Kidney (tissue), 14 donors: ENCODE measurements around the gene PARP12. TPM values are rescaled to one million over a fixed set of nuclear protein-coding genes. Genes with fewer than 3 reads are reported as not detected.

ENCODE experiments used
- DNase-seq, 5 donors: peaks; one replicate each; pipeline ENCODE4 v3.0.0-alpha.2; 2013 to 2020
- FAIRE-seq: peaks from 2 replicates; lab custom pipeline; 2012; peaks lifted over from hg19 to GRCh38; lab: Jason Lieb, UNC
- H3K27ac ChIP-seq, 2 donors: one replicate each; pipeline ENCODE4 v1.7.0; 2013; ENCODE audit warnings: low read depth in 2 of 2, low read length in 2 of 2, inconsistent platforms in 1 of 2
- H3K27me3 ChIP-seq: one replicate; pipeline ENCODE4 v1.7.1; 2013; ENCODE audit warnings: low read length, inconsistent platforms; ENCODE audit not compliant: control insufficient read depth, insufficient read depth
- H3K36me3 ChIP-seq, 3 donors: one replicate each; pipeline versions ENCODE4 v1.7.0 to v1.7.1; 2013; ENCODE audit warnings: low read length in 3 of 3, control low read depth in 1 of 3, inconsistent platforms in 1 of 3; ENCODE audit not compliant: insufficient read depth in 3 of 3, control insufficient read depth in 2 of 3
- H3K4me1 ChIP-seq, 3 donors: one replicate each; pipeline versions ENCODE4 v1.7.0 to v1.7.1; 2013; ENCODE audit warnings: low read length in 3 of 3, inconsistent platforms in 1 of 3, low read depth in 1 of 3; ENCODE audit not compliant: control insufficient read depth in 2 of 3, insufficient read depth in 2 of 3
- H3K4me3 ChIP-seq, 3 donors: one replicate each; pipeline versions ENCODE4 v1.7.0 to v1.8.1; 2013; ENCODE audit warnings: low read length in 3 of 3, control low read depth in 1 of 3, inconsistent platforms in 1 of 3
- H3K9ac ChIP-seq, 3 donors: one replicate each; pipeline versions ENCODE4 v1.7.0 to v1.7.1; 2013; ENCODE audit warnings: low read length in 3 of 3, control low read depth in 1 of 3, inconsistent platforms in 1 of 3
- H3K9me3 ChIP-seq, 3 donors: one replicate each; pipeline versions ENCODE4 v1.7.0 to v1.7.1; 2013; ENCODE audit warnings: low read length in 3 of 3, control low read depth in 1 of 3, inconsistent platforms in 1 of 3; ENCODE audit not compliant: control insufficient read depth in 2 of 3, insufficient read depth in 1 of 3
- intact Hi-C: fragments of 100-400 bp; cut with DNase I; formaldehyde crosslinking; loops from one replicate; pipeline ENCODE4 v1.11.1; 2022
- polyA plus RNA-seq: library from polyadenylated mRNA; stranded (reverse); fragments of 350-450 nt; fragmentation: Illumina TruSeq; extraction: RNeasy Lipid Tissue Mini Kit (QIAGEN cat#74804); gene quantifications from one replicate; pipeline ENCODE4 v1.2.3, GENCODE V29; 2014; ENCODE audit warnings: low read depth, low replicate concordance; ENCODE audit not compliant: insufficient read depth
- total RNA-seq: library from RNA; stranded (reverse); fragmentation: NEBNext Ultra II Directional; extraction: Animal tissue kit (Norgen Biotek cat#: 25700); gene quantifications from one replicate; pipeline ENCODE4 v1.2.1, GENCODE V29; 2021
- TF ChIP-seq, protein P1 (sequence below): IDR thresholded peaks from 3 replicates; pipeline ENCODE4 v1.5.1; 2012; ENCODE audit warnings: mild to moderate bottlenecking, moderate library complexity, borderline replicate concordance; ENCODE audit not compliant: insufficient read depth; ENCODE audit errors: extremely low read depth
- donor health status: control.
- donor health status: control.
- donor health status: control.
- donor health status: control.
- donor health status: control.
- donor health status: DM: yes; HTN: yes; CAD: no.
- donor health status: Normal renal cell carcinoma (clear cell type).

Gene PARP12
- total and polyA plus RNA-seq, 2 donors from 2014 or later, result 15.2 to 40.2 TPM

DNA sequence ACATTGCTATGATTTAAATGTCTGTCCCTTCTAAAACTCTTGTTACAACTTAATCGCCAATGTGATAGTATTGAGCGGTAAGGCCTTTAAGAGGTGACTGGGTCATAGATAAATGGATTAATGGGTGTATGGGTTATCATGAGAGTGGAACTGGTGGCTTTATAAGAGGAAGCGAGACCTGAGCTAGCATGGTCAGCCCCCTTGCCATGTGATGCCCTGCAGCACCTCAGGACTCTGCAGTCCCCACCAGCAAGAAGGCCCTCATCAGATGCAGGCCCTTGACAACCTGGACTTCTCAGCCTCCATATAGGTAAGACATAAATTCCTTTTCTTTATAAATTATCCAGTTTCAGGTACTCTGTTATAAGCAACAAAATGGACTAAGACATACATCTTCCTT lies 15.6 kb downstream of the PARP12 start:
- no peak for DNase-seq
- H3K27ac ChIP-seq, result no peak overlapping the region
- no peak overlapping the region for H3K9ac ChIP-seq
- no peaks in the 10 kb centered on the region for H3K27me3 ChIP-seq
- intact Hi-C loops, result no loop called here
- H3K4me3 ChIP-seq, result no peak overlapping the region
- FAIRE-seq, result no peak
- H3K4me1 ChIP-seq, result peaks cover 0 to 4% (median 2%) of the 10 kb centered on the region in 3 donors
- TF ChIP-seq, protein P1, sequence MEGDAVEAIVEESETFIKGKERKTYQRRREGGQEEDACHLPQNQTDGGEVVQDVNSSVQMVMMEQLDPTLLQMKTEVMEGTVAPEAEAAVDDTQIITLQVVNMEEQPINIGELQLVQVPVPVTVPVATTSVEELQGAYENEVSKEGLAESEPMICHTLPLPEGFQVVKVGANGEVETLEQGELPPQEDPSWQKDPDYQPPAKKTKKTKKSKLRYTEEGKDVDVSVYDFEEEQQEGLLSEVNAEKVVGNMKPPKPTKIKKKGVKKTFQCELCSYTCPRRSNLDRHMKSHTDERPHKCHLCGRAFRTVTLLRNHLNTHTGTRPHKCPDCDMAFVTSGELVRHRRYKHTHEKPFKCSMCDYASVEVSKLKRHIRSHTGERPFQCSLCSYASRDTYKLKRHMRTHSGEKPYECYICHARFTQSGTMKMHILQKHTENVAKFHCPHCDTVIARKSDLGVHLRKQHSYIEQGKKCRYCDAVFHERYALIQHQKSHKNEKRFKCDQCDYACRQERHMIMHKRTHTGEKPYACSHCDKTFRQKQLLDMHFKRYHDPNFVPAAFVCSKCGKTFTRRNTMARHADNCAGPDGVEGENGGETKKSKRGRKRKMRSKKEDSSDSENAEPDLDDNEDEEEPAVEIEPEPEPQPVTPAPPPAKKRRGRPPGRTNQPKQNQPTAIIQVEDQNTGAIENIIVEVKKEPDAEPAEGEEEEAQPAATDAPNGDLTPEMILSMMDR, result no peak
- peaks cover 0 to 5% (median 0%) of the 10 kb centered on the region in 3 donors for H3K36me3 ChIP-seq
- no peaks in the 10 kb centered on the region for H3K9me3 ChIP-seq

DNA sequence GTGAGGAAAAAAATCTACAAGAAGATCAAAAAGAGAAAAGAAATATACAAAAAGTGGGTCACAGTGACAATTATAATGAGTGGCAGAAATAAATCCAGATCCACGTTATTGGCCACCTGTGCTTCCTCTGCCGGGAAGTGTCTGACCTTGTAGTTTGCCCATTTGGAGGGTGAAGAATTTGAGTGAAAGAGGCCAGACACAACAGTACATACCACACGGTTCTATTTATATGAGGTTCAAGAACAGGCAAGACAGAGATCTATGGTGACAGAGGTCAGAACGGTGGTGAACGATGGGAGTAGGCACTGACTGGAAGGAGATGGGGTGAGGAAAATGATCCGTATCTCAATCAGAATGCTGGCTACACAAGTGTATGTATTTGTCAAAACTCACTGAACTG lies 17.1 kb downstream of the PARP12 start:
- no peak overlapping the region for H3K9ac ChIP-seq
- no peaks in the 10 kb centered on the region for H3K27me3 ChIP-seq
- intact Hi-C loops, result no loop called here
- TF ChIP-seq, protein P1, result no peak
- peaks cover 0 to 4% (median 2%) of the 10 kb centered on the region in 3 donors for H3K4me1 ChIP-seq
- H3K36me3 ChIP-seq, result peaks cover 0 to 11% (median 10%) of the 10 kb centered on the region in 3 donors
- no peak overlapping the region for H3K27ac ChIP-seq
- no peaks in the 10 kb centered on the region for H3K9me3 ChIP-seq
- H3K4me3 ChIP-seq, result no peak overlapping the region
- FAIRE-seq (no peak), DNase-seq (no peak)

DNA sequence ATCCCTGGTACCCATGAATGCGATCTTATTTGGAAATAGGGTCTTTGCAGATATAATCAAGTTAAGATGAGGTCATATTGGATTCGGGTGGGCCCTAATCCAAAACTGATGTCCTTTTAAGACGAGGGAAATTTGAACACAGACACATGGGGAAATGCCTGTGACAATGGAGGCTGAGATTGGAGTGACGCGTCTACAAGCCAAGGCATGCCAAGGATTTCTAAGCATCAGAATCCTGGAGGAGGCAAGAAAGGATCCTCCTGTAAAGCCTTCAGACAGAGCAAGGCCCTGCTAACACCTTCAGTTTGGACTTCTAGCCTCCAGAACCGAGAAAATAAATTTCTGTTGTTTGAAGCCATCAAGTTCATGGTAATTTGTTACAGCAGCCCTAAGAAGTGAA lies 18.5 kb downstream of the PARP12 start:
- Histone ChIP-seq H3K36me3 (peaks cover 0 to 11% (median 10%) of the 10 kb centered on the region in 3 donors), H3K27ac (no peak overlapping the region), H3K9me3 (no peaks in the 10 kb centered on the region), H3K9ac (no peak overlapping the region), H3K27me3 (no peaks in the 10 kb centered on the region), H3K4me3 (no peak overlapping the region), H3K4me1 (peaks cover 0 to 4% (median 3%) of the 10 kb centered on the region in 3 donors)
- intact Hi-C loops, result no loop called here
- TF ChIP-seq, protein P1, result no peak
- no peak for DNase-seq
- no peak for FAIRE-seq

DNA sequence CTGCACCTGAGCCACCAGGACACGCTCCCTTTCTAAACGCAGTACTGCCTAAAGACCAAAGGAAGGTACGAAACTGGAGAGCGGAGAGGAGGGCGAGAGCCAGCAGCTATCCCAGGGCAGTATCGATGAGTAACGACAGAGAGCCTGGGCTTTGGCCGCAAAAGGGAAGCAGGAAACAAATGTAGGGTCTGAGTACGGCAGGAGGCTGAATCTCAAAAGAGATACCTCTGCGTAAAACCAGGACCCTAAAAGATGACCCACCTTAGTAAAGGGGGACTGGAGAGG lies 20.4 kb downstream of the PARP12 start:
- Histone ChIP-seq H3K9ac (no peak overlapping the region), H3K4me1 (peaks cover 0 to 4% (median 4%) of the 10 kb centered on the region in 3 donors), H3K36me3 (peaks cover 0 to 14% (median 11%) of the 10 kb centered on the region in 3 donors), H3K9me3 (no peaks in the 10 kb centered on the region), H3K27me3 (no peaks in the 10 kb centered on the region), H3K4me3 (no peak overlapping the region), H3K27ac (no peak overlapping the region)
- intact Hi-C loops, result no loop called here
- TF ChIP-seq, protein P1, result no peak
- FAIRE-seq (no peak), DNase-seq (no peak)
